ENCODE measurements around the gene LRRK2.
"Not testable (repeated sequence)": the region's sequence is repeated elsewhere in the genome, so short reads cannot be mapped to it uniquely, and the experiment has no call there.

DNA sequence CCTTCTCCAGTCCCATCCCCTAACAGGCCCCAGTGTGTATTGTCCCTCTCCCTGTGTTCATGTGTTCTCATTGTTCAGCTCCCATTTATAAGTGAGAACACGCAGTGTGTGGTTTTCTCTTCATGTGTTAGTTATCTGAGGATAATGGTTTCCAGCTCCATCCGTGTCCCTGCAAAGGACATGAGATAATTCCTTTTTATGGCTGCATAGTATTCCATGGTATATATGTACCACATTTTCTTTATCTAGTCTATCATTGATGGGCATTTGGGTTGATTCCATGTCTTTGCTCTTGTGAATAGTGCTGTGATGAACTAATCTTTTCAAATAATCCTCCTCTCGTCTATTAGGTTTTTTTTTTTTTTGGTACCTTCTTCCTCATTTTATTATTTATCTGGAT lies 25.9 kb downstream of the LRRK2 start:
- TF ChIP-seq, protein P1, sequence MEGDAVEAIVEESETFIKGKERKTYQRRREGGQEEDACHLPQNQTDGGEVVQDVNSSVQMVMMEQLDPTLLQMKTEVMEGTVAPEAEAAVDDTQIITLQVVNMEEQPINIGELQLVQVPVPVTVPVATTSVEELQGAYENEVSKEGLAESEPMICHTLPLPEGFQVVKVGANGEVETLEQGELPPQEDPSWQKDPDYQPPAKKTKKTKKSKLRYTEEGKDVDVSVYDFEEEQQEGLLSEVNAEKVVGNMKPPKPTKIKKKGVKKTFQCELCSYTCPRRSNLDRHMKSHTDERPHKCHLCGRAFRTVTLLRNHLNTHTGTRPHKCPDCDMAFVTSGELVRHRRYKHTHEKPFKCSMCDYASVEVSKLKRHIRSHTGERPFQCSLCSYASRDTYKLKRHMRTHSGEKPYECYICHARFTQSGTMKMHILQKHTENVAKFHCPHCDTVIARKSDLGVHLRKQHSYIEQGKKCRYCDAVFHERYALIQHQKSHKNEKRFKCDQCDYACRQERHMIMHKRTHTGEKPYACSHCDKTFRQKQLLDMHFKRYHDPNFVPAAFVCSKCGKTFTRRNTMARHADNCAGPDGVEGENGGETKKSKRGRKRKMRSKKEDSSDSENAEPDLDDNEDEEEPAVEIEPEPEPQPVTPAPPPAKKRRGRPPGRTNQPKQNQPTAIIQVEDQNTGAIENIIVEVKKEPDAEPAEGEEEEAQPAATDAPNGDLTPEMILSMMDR (IDR thresholded peaks at IDR 0.05), result not testable (repeated sequence)
- TF ChIP-seq POLR2AphosphoS5, POLR2A (IDR thresholded peaks at IDR 0.05): not testable (repeated sequence)
